HepG2 (cell line): ENCODE data around the gene TRIM61.

Source experiments
- EZH2 ChIP-seq: conservative IDR thresholded peaks from 2 replicates; pipeline ENCODE4 v1.6.1; 2012; ENCODE audit warnings: mild to moderate bottlenecking, low read depth, low read length, moderate library complexity
- PRDM10 ChIP-seq: sonication (generic); formaldehyde crosslinking; IDR thresholded peaks from 2 replicates; pipeline ENCODE4 v1.4.0; 2020; ENCODE audit warnings: low read depth, missing genetic modification reagents

- TF ChIP-seq PRDM10 (CRISPR knock-in tag) (no peak), EZH2 (no peak)
These were observed 33.5 kb upstream of the TRIM61 start for GRCh38 chr4:165010991-165011390.
